Transverse colon (tissue), 3 donors: Measurements from ENCODE around the gene SCAMP4.

Source experiments
- CTCF ChIP-seq, 5 experiments: fragments of 200-600 bp in 3 of 5; fragments of 450-650 bp in 2 of 5; sonication (generic) in 3 of 5; IDR thresholded peaks; 1 replicate in 2 of 5; 2 replicates in 3 of 5; pipeline ENCODE4 v1.5.1; 2016 to 2017; ENCODE audit warnings: antibody characterized with exemption in 5 of 5, inconsistent platforms in 3 of 5, mild to moderate bottlenecking in 2 of 5, moderate library complexity in 1 of 5
- EP300 ChIP-seq: sonication (generic); formaldehyde crosslinking; IDR thresholded peaks from one replicate; pipeline ENCODE4 v1.6.1; 2017; ENCODE audit warnings: antibody characterized with exemption, low read depth
- POLR2A ChIP-seq: fragments of 450-650 bp; IDR thresholded peaks from one replicate; pipeline ENCODE4 v1.6.1; 2016; ENCODE audit warnings: antibody characterized with exemption, mild to moderate bottlenecking, moderate library complexity

- TF ChIP-seq POLR2A (no peak), EP300 (no peak), CTCF (IDR thresholded peaks at IDR 0.05) (no peak)
Observed at GRCh38 chr19:1967087-1967608, 61.9 kb downstream of the SCAMP4 start.
